DMS 273 (cell line): ENCODE data around the gene IGLL1.
"Not testable (repeated sequence)": the region's sequence is repeated elsewhere in the genome, so short reads cannot be mapped to it uniquely, and the experiment has no call there.

Experiments used
- DNase-seq: peaks from one replicate; lab custom pipeline; 2025; ENCODE audit not compliant: unreplicated experiment; lab: John Stamatoyannopoulos, UW

IGLL1 gene

DNA sequence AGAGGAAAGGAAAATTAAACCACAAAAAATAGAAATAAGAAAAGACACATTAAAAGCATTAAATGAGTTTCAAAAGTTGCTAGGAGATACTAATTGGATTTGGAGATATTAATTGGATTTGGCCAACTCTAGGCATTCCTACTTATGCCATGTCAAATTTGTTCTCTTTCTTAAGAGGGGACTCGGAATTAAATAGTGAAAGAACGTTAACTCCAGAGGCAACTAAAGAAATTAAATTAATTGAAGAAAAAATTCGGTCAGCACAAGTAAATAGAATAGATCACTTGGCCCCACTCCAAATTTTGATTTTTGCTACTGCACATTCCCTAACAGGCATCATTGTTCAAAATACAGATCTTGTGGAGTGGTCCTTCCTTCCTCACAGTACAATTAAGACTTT is 37.7 kb downstream of the IGLL1 start:
- DNase-seq: not testable (repeated sequence)

DNA sequence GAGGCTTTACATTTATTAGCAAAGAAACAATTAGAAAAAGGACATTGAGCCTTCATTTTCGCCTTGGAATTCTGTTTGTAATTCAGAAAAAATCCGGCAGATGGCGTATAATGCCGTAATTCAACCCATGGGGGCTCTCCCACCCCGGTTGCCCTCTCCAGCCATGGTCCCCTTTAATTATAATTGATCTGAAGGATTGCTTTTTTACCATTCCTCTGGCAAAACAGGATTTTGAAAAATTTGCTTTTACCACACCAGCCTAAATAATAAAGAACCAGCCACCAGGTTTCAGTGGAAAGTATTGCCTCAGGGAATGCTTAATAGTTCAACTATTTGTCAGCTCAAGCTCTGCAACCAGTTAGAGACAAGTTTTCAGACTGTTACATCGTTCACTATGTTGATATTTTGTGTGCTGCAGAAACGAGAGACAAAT is 38.2 kb downstream of the IGLL1 start:
- peak; percentile 54 for DNase-seq

DNA sequence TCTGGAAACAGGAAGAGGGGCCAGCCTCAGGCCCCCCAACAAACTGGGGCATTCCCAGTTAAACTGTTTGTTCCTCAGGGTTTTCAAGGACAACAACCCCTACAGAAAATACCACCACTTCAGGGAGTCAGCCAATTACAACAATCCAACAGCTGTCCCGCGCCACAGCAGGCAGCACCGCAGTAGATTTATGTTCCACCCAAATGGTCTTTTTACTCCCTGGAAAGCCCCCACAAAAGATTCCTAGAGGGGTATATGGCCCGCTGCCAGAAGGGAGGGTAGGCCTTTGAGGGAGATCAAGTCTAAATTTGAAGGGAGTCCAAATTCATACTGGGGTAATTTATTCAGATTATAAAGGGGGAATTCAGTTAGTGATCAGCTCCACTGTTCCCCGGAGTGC is 39.3 kb downstream of the IGLL1 start:
- not testable (repeated sequence) for DNase-seq

DNA sequence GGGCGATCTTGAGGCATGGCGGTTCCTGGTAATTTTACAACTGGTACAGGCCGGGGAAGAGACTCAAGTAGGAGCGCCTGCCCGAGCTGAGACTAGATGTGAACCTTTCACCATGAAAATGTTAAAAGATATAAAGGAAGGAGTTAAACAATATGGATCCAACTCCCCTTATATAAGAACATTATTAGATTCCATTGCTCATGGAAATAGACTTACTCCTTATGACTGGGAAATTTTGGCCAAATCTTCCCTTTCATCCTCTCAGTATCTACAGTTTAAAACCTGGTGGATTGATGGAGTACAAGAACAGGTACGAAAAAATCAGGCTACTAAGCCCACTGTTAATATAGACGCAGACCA is 40.3 kb downstream of the IGLL1 start:
- not testable (repeated sequence) for DNase-seq

DNA sequence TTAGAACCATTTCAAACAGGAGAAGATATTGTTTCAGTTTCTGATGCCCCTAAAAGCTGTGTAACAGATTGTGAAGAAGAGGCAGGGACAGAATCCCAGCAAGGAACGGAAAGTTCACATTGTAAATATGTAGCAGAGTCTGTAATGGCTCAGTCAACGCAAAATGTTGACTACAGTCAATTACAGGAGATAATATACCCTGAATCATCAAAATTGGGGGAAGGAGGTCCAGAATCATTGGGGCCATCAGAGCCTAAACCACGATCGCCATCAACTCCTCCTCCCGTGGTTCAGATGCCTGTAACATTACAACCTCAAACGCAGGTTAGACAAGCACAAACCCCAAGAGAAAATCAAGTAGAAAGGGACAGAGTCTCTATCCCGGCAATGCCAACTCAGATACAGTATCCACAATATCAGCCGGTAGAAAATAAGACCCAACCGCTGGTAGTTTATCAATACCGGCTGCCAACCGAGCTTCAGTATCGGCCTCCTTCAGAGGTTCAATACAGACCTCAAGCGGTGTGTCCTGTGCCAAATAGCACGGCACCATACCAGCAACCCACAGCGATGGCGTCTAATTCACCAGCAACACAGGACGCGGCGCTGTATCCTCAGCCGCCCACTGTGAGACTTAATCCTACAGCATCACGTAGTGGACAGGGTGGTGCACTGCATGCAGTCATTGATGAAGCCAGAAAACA is 40.8 kb downstream of the IGLL1 start:
- peak; percentile 86 for DNase-seq

DNA sequence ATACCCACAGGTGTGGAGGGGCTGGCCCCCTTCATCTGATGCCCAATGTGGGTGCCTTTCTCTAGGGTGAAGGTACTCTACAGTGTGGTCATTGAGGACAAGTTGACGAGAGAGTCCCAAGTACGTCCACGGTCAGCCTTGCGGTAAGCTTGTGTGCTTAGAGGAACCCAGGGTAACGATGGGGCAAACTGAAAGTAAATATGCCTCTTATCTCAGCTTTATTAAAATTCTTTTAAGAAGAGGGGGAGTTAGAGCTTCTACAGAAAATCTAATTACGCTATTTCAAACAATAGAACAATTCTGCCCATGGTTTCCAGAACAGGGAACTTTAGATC is 41.4 kb downstream of the IGLL1 start:
- not testable (repeated sequence) for DNase-seq

DNA sequence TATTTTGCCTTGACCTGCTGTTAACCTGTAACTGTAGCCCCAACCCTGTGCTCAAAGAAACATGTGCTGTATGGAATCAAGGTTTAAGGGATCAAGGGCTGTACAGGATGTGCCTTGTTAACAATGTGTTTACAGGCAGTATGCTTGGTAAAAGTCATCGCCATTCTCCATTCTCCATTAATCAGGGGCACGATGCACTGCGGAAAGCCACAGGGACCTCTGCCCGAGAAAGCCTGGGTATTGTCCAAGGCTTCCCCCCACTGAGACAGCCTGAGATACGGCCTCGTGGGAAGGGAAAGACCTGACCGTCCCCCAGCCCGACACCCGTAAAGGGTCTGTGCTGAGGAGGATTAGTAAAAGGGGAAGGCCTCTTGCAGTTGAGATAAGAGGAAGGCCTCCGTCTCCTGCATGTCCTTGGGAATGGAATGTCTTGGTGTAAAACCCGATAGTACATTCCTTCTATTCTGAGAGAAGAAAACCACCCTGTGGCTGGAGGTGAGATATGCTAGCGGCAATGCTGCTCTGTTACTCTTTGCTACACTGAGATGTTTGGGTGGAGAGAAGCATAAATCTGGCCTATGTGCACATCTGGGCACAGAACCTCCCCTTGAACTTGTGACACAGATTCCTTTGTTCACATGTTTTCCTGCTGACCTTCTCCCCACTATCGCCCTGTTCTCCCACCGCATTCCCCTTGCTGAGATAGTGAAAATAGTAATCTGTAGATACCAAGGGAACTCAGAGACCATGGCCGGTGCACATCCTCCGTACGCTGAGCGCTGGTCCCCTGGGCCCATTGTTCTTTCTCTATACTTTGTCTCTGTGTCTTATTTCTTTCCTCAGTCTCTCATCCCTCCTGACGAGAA is 42.0 kb downstream of the IGLL1 start:
- not testable (repeated sequence) for DNase-seq

DNA sequence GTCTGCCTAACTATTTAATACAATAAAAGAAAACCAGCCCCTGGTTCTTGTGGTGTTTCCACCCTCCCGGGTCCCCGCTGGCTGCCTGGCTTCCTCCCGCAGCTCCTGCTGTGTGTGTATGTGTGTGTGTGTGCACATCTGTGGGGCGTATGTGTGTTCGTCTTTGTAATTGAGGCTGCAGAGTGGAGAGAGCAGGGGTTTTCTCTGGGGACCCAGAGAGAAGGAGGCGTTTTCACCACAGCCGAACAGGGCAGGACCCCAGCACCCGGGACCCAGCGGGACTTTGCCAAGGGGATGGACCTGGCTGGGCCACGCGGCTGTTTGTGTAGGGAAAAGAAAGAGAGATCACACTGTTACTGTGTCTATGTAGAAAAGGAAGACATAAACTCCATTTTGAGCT is 42.7 kb downstream of the IGLL1 start:
- no peak for DNase-seq

DNA sequence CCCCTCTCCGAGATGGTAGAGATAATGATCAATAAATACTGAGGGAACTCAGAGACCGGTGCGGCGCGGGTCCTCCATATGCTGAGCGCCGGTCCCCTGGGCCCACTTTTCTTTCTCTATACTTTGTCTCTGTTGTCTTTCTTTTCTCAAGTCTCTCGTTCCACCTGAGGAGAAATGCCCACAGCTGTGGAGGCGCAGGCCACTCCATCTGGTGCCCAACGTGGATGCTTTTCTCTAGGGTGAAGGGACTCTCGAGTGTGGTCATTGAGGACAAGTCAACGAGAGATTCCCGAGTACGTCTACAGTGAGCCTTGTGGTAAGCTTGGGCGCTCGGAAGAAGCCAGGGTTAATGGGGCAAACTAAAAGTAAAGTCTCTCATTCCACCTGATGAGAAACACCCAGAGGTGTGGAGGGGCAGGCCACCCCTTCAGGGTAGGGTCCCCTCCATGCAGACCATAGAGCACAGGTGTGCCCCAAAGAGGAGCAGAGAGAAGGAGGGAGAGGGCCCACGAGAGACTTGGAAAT is 43.2 kb downstream of the IGLL1 start:
- DNase-seq: no peak

DNA sequence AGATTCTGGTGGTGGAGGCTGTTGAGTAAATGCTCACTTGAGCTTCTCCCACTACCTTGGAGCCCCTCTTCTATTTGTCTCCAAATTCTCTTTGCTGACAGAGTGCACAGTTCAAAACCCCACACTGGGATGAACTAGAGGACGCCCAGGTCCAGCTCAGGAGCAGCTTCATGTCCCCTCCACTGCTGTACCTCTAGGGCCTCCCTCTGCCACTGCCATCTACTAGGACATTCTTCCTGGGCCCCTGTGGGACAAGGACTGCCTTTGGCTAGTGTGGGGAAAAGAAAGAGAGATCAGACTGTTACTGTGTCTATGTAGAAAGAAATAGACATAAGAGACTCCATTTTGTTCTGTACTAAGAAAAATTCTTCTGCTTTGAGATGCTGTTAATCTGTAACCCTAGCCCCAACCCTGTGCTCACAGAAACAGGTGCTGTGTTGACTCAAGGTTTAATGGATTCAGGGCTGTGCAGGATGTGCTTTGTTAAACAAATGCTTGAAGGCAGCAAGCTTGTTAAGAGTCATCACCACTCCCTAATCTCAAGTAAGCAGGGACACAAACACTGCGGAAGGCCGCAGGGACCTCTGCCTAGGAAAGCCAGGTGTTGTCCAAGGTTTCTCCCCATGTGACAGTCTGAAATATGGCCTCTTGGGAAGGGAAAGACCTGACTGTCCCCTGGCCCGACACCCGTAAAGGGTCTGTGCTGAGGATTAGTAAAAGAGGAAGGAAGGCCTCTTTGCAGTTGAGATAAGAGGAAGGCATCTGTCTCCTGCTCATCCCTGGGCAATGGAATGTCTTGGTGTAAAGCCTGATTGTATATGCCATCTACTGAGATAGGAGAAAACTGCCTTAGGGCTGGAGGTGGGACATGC is 44.1 kb downstream of the IGLL1 start:
- DNase-seq: not testable (repeated sequence)

DNA sequence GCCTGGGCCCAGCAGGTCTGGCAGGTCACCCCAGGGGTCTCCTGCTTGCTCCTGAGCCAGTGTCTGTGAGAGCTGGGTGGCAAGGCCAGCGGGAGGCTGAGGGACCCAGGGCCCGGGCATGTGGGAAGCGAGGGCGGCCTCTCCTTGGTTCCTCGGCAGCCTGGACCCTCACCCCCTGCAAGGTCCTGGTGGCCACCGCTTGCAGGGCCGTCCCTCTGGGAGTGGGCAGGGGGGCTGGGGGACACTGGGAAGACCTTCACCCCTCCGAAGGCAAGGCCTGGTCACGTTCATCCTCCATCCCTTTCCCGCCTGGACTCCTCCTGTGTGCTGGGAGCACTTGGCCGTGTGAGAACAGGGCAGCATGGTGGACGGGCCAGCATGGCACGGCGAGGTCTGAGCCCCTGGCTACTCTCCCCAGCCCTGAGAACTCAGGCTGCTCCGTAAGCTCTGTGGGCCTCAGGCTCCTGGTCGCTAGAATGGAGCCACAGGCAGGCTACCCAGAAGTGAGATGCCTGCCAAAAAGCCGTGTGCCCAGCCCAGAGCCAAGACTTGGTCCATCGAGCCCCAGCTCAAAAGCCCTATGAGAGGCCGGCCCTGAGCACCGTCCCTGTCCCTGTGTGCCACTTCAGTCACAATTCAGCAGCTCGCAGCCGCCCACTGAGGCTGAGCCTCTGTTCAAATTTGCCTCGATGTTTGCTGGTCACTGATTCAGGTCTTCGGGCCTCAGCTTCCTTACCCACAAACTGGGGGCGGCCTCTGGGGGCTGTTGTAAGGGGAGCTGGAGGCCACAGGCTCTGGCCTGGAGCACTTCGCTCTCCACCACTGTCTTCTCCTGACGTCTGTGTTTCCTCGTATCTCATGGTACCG is 45.0 kb downstream of the IGLL1 start:
- DNase-seq: no peak

DNA sequence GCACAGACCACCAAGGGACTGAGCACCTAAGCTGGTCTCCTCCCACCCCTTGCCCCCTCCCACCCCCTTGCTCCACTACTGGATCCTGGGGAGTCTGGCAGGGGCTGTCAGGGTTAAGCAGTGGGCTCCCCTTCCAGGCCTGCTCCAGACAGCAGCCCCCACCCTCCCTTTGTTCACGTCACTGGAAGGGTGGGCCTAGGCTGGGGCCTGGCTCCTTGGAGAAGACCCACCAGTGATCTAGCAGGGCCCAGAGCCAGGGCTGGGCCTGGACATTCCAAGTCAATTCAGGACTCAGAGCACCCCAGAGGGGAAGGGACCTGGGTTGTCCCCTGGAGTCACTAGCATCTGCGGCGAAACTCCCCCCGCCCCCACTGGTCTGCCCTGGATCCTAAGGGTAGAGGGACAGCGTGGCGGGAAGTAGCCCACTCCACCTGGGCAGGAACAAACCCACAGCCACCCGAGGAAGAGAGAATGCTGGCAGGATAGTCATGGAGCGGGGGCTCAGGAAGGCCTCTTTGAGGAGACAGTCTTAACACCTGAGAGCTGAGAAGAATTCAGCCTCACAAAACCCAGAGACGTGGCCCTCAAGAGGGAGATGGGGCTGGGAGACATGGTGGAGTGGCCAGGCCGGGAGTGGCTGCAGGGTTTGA is 45.8 kb downstream of the IGLL1 start:
- no peak for DNase-seq

DNA sequence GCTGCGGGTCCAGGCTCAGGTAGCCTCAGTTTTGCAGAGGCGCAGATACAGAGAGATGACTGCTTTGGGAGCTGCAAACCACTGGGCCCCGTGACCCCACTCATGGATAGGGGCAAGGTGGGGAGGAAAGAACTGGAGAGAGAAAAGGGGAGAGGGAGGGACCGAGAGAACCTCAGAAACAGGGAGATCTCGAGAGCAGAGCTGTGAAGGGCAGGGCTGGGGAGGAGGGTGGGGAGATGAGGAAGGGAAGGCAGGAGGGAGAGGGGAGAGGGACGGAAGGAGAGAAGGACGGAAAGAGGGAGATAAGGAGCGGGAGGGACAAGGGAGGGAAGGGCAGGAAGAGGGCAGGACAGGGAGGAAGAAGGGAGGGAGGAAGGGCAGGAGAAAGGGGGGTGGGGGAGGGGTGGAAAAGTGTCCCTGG is 46.3 kb downstream of the IGLL1 start:
- DNase-seq: no peak

DNA sequence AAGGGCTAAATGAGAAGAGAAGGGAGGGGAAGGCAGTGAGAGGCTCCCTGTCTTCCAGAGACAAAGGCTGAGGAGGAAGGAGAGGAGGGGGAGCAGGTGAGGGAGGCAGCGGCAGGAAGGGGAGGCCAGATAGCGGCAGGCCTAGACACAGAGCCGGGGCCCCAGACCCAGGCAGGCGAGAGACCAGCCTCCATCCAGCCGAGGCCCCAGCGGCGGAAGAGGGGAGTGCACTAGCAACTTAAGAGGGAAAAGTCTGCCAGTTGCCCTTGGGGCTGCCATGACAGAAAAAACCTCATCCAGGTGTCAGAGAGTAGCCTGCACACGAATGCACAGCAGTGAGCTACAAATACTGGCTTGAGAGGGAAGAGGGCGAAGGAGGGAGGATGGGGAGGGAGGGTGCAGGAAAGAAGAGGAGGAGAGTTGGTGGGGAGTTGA is 46.7 kb downstream of the IGLL1 start:
- peak; percentile 80 for DNase-seq

DNA sequence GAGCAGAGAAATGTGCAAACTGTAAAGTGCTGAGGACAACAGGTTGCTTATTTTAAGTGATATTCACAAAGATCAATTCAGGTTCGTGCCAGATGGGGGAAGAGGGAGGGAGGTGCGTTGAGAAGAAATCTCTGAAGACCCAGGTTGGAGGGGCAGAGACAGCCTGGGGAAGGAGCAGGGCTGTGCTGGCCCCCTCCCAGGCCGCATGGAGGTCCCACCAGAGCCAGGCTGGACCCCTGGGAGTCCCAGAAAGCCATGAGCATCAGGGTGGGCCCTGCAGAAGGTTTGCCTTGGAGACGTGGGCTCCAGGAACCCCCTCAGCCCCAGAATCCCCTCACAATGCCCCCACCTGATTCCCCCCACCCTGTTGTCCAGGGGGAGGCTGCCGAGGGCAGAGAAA is 47.4 kb downstream of the IGLL1 start:
- DNase-seq: no peak

DNA sequence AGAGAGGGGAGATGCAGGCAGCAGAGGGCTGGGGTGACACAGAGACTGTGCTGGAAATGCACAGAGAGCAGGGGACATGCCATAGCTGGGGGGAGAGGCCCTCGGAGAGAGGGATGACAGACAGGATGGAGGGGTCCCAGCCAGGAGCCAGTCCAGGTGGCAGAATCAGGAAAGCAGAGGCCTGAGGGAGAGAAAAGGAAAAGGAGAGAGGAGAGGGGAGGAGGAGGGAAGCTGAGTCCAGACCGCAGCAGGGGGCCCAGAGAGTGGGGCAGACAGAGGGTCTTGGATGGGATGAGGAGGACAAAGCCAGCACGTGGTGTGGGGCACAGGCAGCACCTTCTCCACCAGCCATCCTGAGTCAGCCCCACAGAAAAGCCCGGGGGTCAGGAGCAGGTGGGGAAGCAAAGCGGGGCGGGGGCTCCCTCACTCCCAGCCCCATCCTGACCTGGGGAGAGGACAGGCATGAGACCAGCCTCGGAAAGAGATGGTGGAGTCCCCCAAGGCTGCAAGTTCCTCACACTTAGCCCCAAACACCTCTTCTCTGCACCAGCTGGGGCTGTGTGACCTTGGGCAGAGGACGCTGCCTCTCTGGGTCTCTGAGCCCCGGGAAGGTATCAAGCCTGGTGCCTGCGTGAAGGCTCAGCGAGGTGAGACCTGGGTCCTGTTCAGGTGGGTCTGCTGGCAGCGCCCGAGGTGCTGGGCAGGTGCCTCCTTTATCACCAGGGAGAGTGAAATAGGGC is 48.0 kb downstream of the IGLL1 start:
- no peak for DNase-seq

DNA sequence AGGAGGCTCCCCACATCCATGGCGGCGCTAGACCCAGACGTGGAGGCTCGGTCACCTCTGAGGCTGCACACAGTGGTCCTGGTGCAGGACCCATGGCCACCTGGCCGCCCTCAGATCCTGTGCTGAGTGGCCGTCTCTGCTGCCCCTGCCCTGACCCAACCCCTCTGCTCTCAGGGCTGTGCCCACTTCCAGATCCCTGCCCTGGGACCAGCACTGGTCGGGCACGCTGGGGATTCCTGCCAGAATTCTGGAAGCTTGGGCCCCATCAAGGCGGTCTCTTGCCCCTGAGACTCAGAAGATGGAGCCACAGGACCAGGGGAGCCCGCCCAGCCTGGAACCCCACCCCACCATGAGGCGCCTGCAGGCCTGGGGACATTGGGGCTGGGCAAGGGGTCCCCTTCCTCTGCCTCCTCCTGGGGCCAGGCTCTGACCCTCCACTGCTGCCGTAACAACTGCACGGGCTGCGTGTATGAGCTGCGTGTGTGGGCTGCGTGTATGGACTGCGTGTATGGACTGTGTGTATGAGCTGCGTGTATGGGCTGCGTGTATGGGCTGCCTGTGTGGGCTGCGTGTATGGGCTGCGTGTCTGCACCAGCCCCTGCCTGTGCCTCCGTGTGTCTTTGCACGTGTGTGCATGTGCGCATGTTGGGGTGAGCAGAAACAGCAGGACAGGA is 48.7 kb downstream of the IGLL1 start:
- DNase-seq: no peak

DNA sequence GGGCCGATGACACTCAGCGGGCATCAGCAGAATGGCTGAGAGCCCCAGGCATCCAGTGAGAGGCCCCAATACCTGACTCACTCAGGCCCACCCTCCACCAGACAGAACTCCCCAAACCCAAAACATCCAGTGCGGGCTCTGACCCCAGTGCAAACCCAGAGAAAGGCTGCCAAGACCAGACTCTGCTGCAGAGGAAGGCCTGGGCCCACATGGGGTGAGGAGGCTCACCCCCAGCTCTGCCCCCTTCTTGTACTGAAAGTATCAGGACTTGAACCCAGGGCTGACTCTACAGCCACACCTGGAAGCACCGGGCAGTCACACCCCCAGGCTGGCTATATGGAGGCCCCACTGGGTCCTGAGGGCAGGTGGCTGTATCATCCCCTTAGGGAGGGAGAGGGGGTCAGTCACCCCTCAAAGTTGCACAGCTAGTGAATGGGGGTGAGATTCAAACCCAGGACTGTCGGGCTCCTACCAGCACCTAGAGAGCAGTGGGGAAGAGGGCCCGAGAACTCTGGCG is 49.3 kb downstream of the IGLL1 start:
- no peak for DNase-seq
